Measurements from ENCODE around the gene KEAP1. TPM values are rescaled to one million over a fixed set of nuclear protein-coding genes. Genes with fewer than 3 reads are reported as not detected.
A peak's percentile ranks its signal among the peaks of the same experiment; 100 is the strongest.
"Not testable (repeated sequence)": the region's sequence is repeated elsewhere in the genome, so short reads cannot be mapped to it uniquely, and the experiment has no call there.

Gene KEAP1
- total RNA-seq, 1 experiment from 2014 or later: 73.0 TPM

DNA sequence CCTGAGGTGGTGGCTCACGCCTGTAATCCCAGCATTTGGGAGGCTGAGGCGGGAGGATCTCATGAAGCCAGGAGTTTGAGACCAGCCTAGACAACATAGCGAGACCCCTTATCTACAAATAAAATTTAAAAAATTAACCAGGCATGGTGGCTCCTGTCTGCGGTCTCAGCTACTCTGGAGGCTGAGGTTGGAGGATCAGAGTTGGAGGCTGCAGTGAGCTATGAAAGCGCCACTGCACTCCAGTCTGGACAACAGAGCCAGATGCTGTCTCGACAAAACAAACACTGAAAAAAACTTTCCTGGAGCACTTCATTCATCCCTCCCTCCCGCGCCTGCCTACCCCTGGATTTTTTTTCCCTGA, 39.9 kb upstream of the KEAP1 start:
- no peaks in the 10 kb centered on the region for H3K27me3 Mint-ChIP-seq (ENCODE audit: insufficient read depth, unreplicated experiment)
- POLR2A ChIA-PET: interaction anchor here (0.6 kb wide), 1 partner anchor 85 kb away, joined by 4 read pairs; no protein-coding TSS in a partner anchor
- no peaks in the 10 kb centered on the region for H3K4me1 Mint-ChIP-seq (ENCODE audit: low read depth, unreplicated experiment)
- no peak overlapping the region for H3K27ac Mint-ChIP-seq (ENCODE audit: unreplicated experiment)
- CTCF ChIA-PET: interaction anchor here (0.6 to 1.0 kb wide), 4 partner anchors 10 to 348 kb away, joined by 3 to 7 read pairs (median 4); partner anchors contain the start of gene DNMT1
- H3K27me3 ChIP-seq (replicated peaks; ENCODE audit: control insufficient read depth, insufficient read depth, low read length): no peaks in the 10 kb centered on the region
- intact Hi-C loops (cut with micrococcal nuclease; ENCODE audit: unreplicated experiment): loop anchor here (1.0 to 5.0 kb wide), 2 partner anchors 23 to 41 kb away; partner anchors contain the start of genes KEAP1 and KRI1
- H3K4me3 Mint-ChIP-seq (ENCODE audit: unreplicated experiment): peak overlapping the region; percentile 78
- peak overlapping the region; percentile 78 for H3K4me3 ChIP-seq (ENCODE audit: low read depth, low read length)
- no peak for DNase-seq
- H3K4me1 ChIP-seq: peaks cover 3% of the 10 kb centered on the region; the same call in 1 of the 2 replicates
- H3K9me3 Mint-ChIP-seq (ENCODE audit: unreplicated experiment): no peaks in the 10 kb centered on the region
- H3K9me3 ChIP-seq: no peaks in the 10 kb centered on the region
- no peak for TF ChIP-seq CTCF (IDR thresholded peaks at IDR 0.05; ENCODE audit: insufficient read depth in 1 of 2, low read depth in 1 of 2, low read length in 1 of 2, severe bottlenecking in 1 of 2, unreplicated experiment in 1 of 2)
- no TSS peak for BruUV-seq (replicated peaks)
- peaks cover 7% of the 10 kb centered on the region for H3K36me3 Mint-ChIP-seq (ENCODE audit: insufficient read depth, unreplicated experiment)
- no peaks in the 10 kb centered on the region for H3K36me3 ChIP-seq (ENCODE audit: control insufficient read depth, insufficient read depth, low read length)

- H3K27me3 Mint-ChIP-seq (ENCODE audit: insufficient read depth, unreplicated experiment); H3K4me3 Mint-ChIP-seq (ENCODE audit: unreplicated experiment); H3K4me1 Mint-ChIP-seq (ENCODE audit: low read depth, unreplicated experiment); H3K4me3 ChIP-seq (ENCODE audit: low read depth, low read length); H3K36me3 Mint-ChIP-seq (ENCODE audit: insufficient read depth, unreplicated experiment); intact Hi-C loops (cut with micrococcal nuclease; ENCODE audit: unreplicated experiment); CTCF ChIA-PET; H3K27me3 ChIP-seq (replicated peaks; ENCODE audit: control insufficient read depth, insufficient read depth, low read length); H3K36me3 ChIP-seq (ENCODE audit: control insufficient read depth, insufficient read depth, low read length); POLR2A ChIA-PET; H3K9me3 ChIP-seq; H3K27ac Mint-ChIP-seq (ENCODE audit: unreplicated experiment); H3K4me1 ChIP-seq; DNase-seq; H3K9me3 Mint-ChIP-seq (ENCODE audit: unreplicated experiment); BruUV-seq (replicated peaks): not testable (repeated sequence)
These were observed 35.9 kb upstream of the KEAP1 start for GRCh38 chr19:10539016-10539415.

GRCh38 chr19:10538204-10538983, 35.2 kb upstream of the KEAP1 start:
- Mint-ChIP-seq H3K27me3 (ENCODE audit: insufficient read depth, unreplicated experiment) (no peaks in the 10 kb centered on the region), H3K36me3 (ENCODE audit: insufficient read depth, unreplicated experiment) (no peaks in the 10 kb centered on the region), H3K27ac (ENCODE audit: unreplicated experiment) (no peak overlapping the region), H3K9me3 (ENCODE audit: unreplicated experiment) (no peaks in the 10 kb centered on the region), H3K4me3 (ENCODE audit: unreplicated experiment) (no peak overlapping the region), H3K4me1 (ENCODE audit: low read depth, unreplicated experiment) (no peaks in the 10 kb centered on the region)
- H3K9me3 ChIP-seq: no peaks in the 10 kb centered on the region
- H3K27me3 ChIP-seq (replicated peaks; ENCODE audit: control insufficient read depth, insufficient read depth, low read length): no peaks in the 10 kb centered on the region
- no TSS peak for BruUV-seq (replicated peaks)
- H3K4me1 ChIP-seq: no peaks in the 10 kb centered on the region; the same call in 1 of the 2 replicates
- no peak for DNase-seq
- H3K36me3 ChIP-seq (ENCODE audit: control insufficient read depth, insufficient read depth, low read length): no peaks in the 10 kb centered on the region
- no peak overlapping the region for H3K4me3 ChIP-seq (ENCODE audit: low read depth, low read length)
- ChIA-PET POLR2A (interaction anchor here (0.9 kb wide), 1 partner anchor 205 kb away, joined by 8 read pairs; the partner anchor contains the start of gene RAVER1), CTCF (interaction anchor here (0.6 to 1.0 kb wide), 2 partner anchors 33 to 115 kb away, joined by 3 to 4 read pairs; no protein-coding TSS in a partner anchor)
- no peak for TF ChIP-seq CTCF (IDR thresholded peaks at IDR 0.05; ENCODE audit: insufficient read depth in 1 of 2, low read depth in 1 of 2, low read length in 1 of 2, severe bottlenecking in 1 of 2, unreplicated experiment in 1 of 2)
- intact Hi-C loops (cut with micrococcal nuclease; ENCODE audit: unreplicated experiment): no loop called here

Measured in Caco-2 (cell line).